H1 (cell line): Measurements from ENCODE around the gene SCRG1. TPM values are rescaled to one million over a fixed set of nuclear protein-coding genes. Genes with fewer than 3 reads are reported as not detected.

Experiments
- EZH2 ChIP-seq: fragments of 200-600 bp; sonication (generic); IDR thresholded peaks from 2 replicates; pipeline ENCODE4 v1.7.1; 2012; ENCODE audit warnings: low read depth, mild to moderate bottlenecking, moderate library complexity, low read length, inconsistent platforms; ENCODE audit not compliant: severe bottlenecking
- RAD21 ChIP-seq, 2 experiments: IDR thresholded peaks in 1 of 2; conservative IDR thresholded peaks in 1 of 2; 2 replicates each; pipeline ENCODE4 v1.6.1; 2011; ENCODE audit warnings: low read depth in 2 of 2, low read length in 2 of 2, improper control_type of control experiment in 1 of 2, inconsistent platforms in 1 of 2, mild to moderate bottlenecking in 1 of 2, moderate library complexity in 1 of 2
- polyA plus RNA-seq, 7 experiments: library from polyadenylated mRNA; depleted of rRNA in 3 of 7; stranded (reverse) in 5 of 7; unstranded in 2 of 7; fragments of >200 nt in 5 of 7; fragments of 200-250 nt in 2 of 7; gene quantifications; 1 replicate in 5 of 7; 2 replicates in 1 of 7; 4 replicates in 1 of 7; pipeline versions ENCODE4 v1.2.1 to v1.2.3, GENCODE V29; 2011 to 2013; ENCODE audit warnings: missing spikeins in 2 of 7, mixed read lengths in 2 of 7
- total RNA-seq: library from RNA; stranded (reverse); fragmentation: NEBNext Ultra II Directional; extraction: Animal tissue kit (Norgen Biotek cat#: 25700); gene quantifications from 2 replicates; pipeline ENCODE4 v1.2.1, GENCODE V29; 2021

Gene SCRG1
- total and polyA plus RNA-seq, 2 of the 8 experiments (the other 6 are each of a cell fraction or from before 2014, with no cell fraction given) = not detected

DNA sequence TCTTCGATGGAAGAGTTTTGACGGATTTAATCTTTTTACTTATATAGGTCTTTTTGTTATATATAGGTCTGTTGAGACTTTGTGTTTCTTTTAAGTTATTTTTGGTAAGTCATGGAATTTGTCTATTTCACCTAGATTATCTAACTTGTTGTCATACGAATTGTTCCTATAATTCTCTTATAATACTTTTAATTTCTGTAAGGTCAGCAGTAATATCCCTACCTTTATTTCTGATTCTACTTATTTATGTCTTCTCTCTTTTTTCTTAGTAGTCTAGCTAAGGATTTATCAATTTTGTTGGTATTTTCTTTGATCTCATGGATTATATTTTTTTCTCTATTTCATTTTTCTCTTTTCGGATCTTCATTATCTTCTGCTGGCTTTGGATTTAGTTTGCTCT lies 16.6 kb downstream of the SCRG1 start (continued):
- TF ChIP-seq EZH2 = no peak
- TF ChIP-seq RAD21 (IDR thresholded peaks at IDR 0.05 in 1 of 2, conservative IDR thresholded peaks at IDR 0.05 in 1 of 2; ENCODE audit: low read depth in 2 of 2, low read length in 2 of 2) = no peak
